ENCODE data around the gene CMIP.

Gene CMIP

GRCh38 chr16:81497690-81498089 lies 53.1 kb downstream of the CMIP start:
- DNase-seq (ENCODE audit: extremely low read depth, insufficient read length), result peak; percentile 52
- Histone ChIP-seq H3K4me3 (replicated peaks; ENCODE audit: low read depth, low read length) (no peak overlapping the region), H3K36me3 (ENCODE audit: control insufficient read depth, insufficient read depth, low read length) (no peaks in the 10 kb centered on the region), H3K27me3 (replicated peaks; ENCODE audit: control insufficient read depth, insufficient read depth, low read length) (no peaks in the 10 kb centered on the region)
- TF ChIP-seq, protein P1, sequence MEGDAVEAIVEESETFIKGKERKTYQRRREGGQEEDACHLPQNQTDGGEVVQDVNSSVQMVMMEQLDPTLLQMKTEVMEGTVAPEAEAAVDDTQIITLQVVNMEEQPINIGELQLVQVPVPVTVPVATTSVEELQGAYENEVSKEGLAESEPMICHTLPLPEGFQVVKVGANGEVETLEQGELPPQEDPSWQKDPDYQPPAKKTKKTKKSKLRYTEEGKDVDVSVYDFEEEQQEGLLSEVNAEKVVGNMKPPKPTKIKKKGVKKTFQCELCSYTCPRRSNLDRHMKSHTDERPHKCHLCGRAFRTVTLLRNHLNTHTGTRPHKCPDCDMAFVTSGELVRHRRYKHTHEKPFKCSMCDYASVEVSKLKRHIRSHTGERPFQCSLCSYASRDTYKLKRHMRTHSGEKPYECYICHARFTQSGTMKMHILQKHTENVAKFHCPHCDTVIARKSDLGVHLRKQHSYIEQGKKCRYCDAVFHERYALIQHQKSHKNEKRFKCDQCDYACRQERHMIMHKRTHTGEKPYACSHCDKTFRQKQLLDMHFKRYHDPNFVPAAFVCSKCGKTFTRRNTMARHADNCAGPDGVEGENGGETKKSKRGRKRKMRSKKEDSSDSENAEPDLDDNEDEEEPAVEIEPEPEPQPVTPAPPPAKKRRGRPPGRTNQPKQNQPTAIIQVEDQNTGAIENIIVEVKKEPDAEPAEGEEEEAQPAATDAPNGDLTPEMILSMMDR (IDR thresholded peaks at IDR 0.05; ENCODE audit: insufficient read depth, low read length, poor library complexity, severe bottlenecking), result peak; percentile 42

- TF ChIP-seq, protein P1 (IDR thresholded peaks at IDR 0.05; ENCODE audit: insufficient read depth, low read length, poor library complexity, severe bottlenecking), result no peak
- Histone ChIP-seq H3K36me3 (ENCODE audit: control insufficient read depth, insufficient read depth, low read length) (no peaks in the 10 kb centered on the region), H3K4me3 (replicated peaks; ENCODE audit: low read depth, low read length) (no peak overlapping the region), H3K27me3 (replicated peaks; ENCODE audit: control insufficient read depth, insufficient read depth, low read length) (no peaks in the 10 kb centered on the region)
- no peak for DNase-seq (ENCODE audit: extremely low read depth, insufficient read length)
These were observed 53.7 kb downstream of the CMIP start for GRCh38 chr16:81498351-81498750.

DNA sequence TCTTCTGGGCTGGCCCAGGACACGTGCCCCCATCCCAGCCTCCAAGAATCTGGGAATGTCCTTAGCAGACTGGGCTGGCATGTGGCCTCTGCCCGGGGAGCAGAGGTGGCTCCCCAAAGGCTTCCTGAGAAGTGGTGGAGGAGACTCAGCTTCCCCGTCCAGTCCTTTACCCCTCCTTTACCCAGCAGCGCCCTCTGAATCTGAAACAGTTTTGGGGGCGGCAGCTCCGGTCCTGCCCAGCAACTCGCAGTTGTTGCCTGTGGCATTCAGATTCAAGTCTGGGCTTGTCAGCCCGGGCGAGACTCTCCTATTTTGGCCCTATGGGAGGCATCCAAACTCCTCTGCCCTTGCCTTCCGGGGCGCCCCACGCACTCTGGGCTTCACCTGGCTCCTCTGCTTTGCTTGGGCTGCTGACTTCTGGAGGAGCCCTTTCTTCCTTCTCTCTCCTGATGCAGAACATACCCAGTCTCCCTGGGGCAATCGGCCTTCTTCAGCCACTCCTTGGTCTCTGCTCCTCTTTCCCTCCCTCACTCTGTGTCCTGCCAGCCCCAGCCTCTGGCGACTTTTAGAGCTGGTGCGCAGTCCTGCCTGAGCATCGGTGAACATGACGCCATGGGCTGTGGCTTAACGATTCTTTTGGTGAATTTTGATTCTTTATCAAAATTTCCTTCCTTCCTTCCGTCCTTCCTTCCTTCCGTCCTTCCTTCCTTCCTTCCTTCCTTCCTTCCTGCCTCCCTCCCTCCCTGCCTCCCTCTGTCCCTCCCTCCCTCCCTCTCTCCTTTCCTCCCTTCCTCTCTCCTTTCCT lies 55.2 kb downstream of the CMIP start:
- no peaks in the 10 kb centered on the region for H3K27me3 ChIP-seq (replicated peaks; ENCODE audit: control insufficient read depth, insufficient read depth, low read length)
- no peaks in the 10 kb centered on the region for H3K36me3 ChIP-seq (ENCODE audit: control insufficient read depth, insufficient read depth, low read length)
- TF ChIP-seq, protein P1 (IDR thresholded peaks at IDR 0.05; ENCODE audit: insufficient read depth, low read length, poor library complexity, severe bottlenecking), result no peak
- no peak for DNase-seq (ENCODE audit: extremely low read depth, insufficient read length)
- H3K4me3 ChIP-seq (replicated peaks; ENCODE audit: low read depth, low read length), result no peak overlapping the region

DNA sequence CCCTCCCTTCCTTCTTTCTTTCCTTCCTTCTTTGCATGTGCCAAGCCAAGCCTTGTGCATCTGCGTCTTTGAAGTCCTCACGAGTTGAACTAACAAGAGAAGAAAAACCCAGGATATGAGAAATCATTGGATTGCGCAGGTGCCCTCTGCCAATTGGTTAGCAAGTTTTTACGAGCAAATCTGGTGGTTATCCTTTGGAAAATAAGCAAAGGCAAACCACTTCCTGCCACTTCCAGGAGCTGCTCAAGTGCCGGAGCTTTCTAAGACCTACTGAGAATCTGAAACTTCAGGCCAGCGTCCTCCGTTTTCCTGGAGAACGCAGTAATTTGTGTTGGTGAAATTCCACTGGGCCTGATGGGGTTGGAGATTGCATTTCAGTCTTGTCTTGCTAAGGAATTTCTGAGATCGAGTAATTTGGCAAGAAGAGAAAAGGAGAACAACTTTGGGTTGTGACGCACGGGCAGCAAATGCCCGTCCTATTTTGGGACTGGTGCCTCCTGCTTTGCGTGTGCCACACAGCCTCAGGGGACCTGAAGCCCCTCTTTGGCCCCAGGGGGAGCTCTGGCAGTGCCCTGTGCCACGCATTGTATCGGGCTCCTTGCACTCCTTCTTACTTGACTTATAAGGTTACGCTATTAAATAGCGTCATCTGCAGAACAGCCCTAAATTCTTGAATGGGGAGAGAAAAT lies 56.4 kb downstream of the CMIP start:
- no peaks in the 10 kb centered on the region for H3K27me3 ChIP-seq (replicated peaks; ENCODE audit: control insufficient read depth, insufficient read depth, low read length)
- no peak for DNase-seq (ENCODE audit: extremely low read depth, insufficient read length)
- H3K4me3 ChIP-seq (replicated peaks; ENCODE audit: low read depth, low read length), result no peak overlapping the region
- H3K36me3 ChIP-seq (ENCODE audit: control insufficient read depth, insufficient read depth, low read length), result no peaks in the 10 kb centered on the region
- TF ChIP-seq, protein P1 (IDR thresholded peaks at IDR 0.05; ENCODE audit: insufficient read depth, low read length, poor library complexity, severe bottlenecking), result no peak

GRCh38 chr16:81502396-81503070 lies 57.9 kb downstream of the CMIP start:
- H3K27me3 ChIP-seq (replicated peaks; ENCODE audit: control insufficient read depth, insufficient read depth, low read length), result no peaks in the 10 kb centered on the region
- no peaks in the 10 kb centered on the region for H3K36me3 ChIP-seq (ENCODE audit: control insufficient read depth, insufficient read depth, low read length)
- TF ChIP-seq, protein P1 (IDR thresholded peaks at IDR 0.05; ENCODE audit: insufficient read depth, low read length, poor library complexity, severe bottlenecking), result no peak
- no peak overlapping the region for H3K4me3 ChIP-seq (replicated peaks; ENCODE audit: low read depth, low read length)
- no peak for DNase-seq (ENCODE audit: extremely low read depth, insufficient read length)

All from GM06990 (cell line).